HG02642 (cell line): ENCODE measurements around the gene CELA3B.
A peak's percentile ranks its signal among the peaks of the same experiment; 100 is the strongest.
"Not testable (repeated sequence)": the region's sequence is repeated elsewhere in the genome, so short reads cannot be mapped to it uniquely, and the experiment has no call there.

Experiments used
- ATAC-seq: cut with Tn5 transposase; IDR thresholded peaks from one replicate; pipeline ENCODE4 v1.9.1; 2021; ENCODE audit warnings: mild to moderate bottlenecking; ENCODE audit not compliant: unreplicated experiment, poor library complexity

The CELA3B gene

GRCh38 chr1:21976703-21977239, at the start of gene CELA3B:
TSS of gene CELA3B (plus strand) at chr1:21977022. CDS start at chr1:21977040, 18 bp downstream.
- ATAC-seq = not testable (repeated sequence)

- no peak for ATAC-seq
These were observed 49.1 kb upstream of the CELA3B start for GRCh38 chr1:21927533-21928237.

- ATAC-seq = no peak
These were observed 46.7 kb upstream of the CELA3B start for GRCh38 chr1:21930080-21930571.

- no peak for ATAC-seq
These were observed 46.1 kb upstream of the CELA3B start for GRCh38 chr1:21930629-21931170.

- no peak for ATAC-seq
These were observed 45.4 kb upstream of the CELA3B start for GRCh38 chr1:21931171-21932093.

GRCh38 chr1:21932127-21932526, 44.7 kb upstream of the CELA3B start:
- ATAC-seq = no peak

GRCh38 chr1:21933397-21934248, 43.2 kb upstream of the CELA3B start:
- ATAC-seq = no peak

GRCh38 chr1:21935393-21935804, 41.4 kb upstream of the CELA3B start:
- no peak for ATAC-seq

GRCh38 chr1:21935891-21936365, 40.9 kb upstream of the CELA3B start:
- no peak for ATAC-seq

GRCh38 chr1:21936366-21937031, 40.3 kb upstream of the CELA3B start:
- peak; percentile 17 for ATAC-seq

- no peak for ATAC-seq
These were observed 39.8 kb upstream of the CELA3B start, which contains the start of gene HSPG2 for GRCh38 chr1:21937034-21937371. TSS of gene HSPG2 (minus strand) at chr1:21937310. CDS start at chr1:21937217, 93 bp downstream.

GRCh38 chr1:21937372-21938121, 39.3 kb upstream of the CELA3B start:
- peak; percentile 53 for ATAC-seq

- no peak for ATAC-seq
These were observed 37.9 kb upstream of the CELA3B start for GRCh38 chr1:21938732-21939538.

GRCh38 chr1:21939650-21940374, 37.0 kb upstream of the CELA3B start:
- ATAC-seq = no peak

GRCh38 chr1:21940492-21940891, 36.3 kb upstream of the CELA3B start:
- no peak for ATAC-seq

GRCh38 chr1:21941370-21941769, 35.5 kb upstream of the CELA3B start:
- ATAC-seq = no peak

- ATAC-seq = no peak
These were observed 34.4 kb upstream of the CELA3B start for GRCh38 chr1:21942464-21942863.
